ENCODE results near the gene TOLLIP.

The TOLLIP gene

GRCh38 chr11:1335811-1336761 is 26.7 kb upstream of the TOLLIP start:
- no peak for TF ChIP-seq CTCF (IDR thresholded peaks at IDR 0.05; ENCODE audit: borderline replicate concordance, insufficient read depth, low read depth, low read length)

GRCh38 chr11:1335264-1335810 is 25.9 kb upstream of the TOLLIP start:
- H3K4me3 ChIP-seq (ENCODE audit: low read depth, low read length): no peak overlapping the region
- TF ChIP-seq CTCF (IDR thresholded peaks at IDR 0.05; ENCODE audit: borderline replicate concordance, insufficient read depth, low read depth, low read length): no peak

More at GRCh38 chr11:1335811-1336761, 26.7 kb upstream of the TOLLIP start:
- peak overlapping the region; percentile 34 for H3K4me3 ChIP-seq (ENCODE audit: low read depth, low read length)

GRCh38 chr11:1333860-1334259 is 24.4 kb upstream of the TOLLIP start:
- no peak overlapping the region for H3K4me3 ChIP-seq (ENCODE audit: low read depth, low read length)
- no peak for TF ChIP-seq CTCF (IDR thresholded peaks at IDR 0.05; ENCODE audit: borderline replicate concordance, insufficient read depth, low read depth, low read length)

- no peak overlapping the region for H3K4me3 ChIP-seq (ENCODE audit: low read depth, low read length)
- TF ChIP-seq CTCF (IDR thresholded peaks at IDR 0.05; ENCODE audit: borderline replicate concordance, insufficient read depth, low read depth, low read length): no peak
Observed at GRCh38 chr11:1333091-1333772, 23.8 kb upstream of the TOLLIP start.

- no peak overlapping the region for H3K4me3 ChIP-seq (ENCODE audit: low read depth, low read length)
- TF ChIP-seq CTCF (IDR thresholded peaks at IDR 0.05; ENCODE audit: borderline replicate concordance, insufficient read depth, low read depth, low read length): no peak
Observed at GRCh38 chr11:1330473-1330872, 21.0 kb upstream of the TOLLIP start.

- TF ChIP-seq CTCF (IDR thresholded peaks at IDR 0.05; ENCODE audit: borderline replicate concordance, insufficient read depth, low read depth, low read length): no peak
- H3K4me3 ChIP-seq (ENCODE audit: low read depth, low read length): no peak overlapping the region
Observed at GRCh38 chr11:1327064-1327460, 17.6 kb upstream of the TOLLIP start.
